Activated T-helper 1 cell treated with Interleukin-2 at 50 U/mL for 16 hours (primary cell): ENCODE data around the gene SMOC2.

Experiments
- DNase-seq: peaks from one replicate; pipeline ENCODE4 v3.0.0-alpha.2; 2020; ENCODE audit warnings: low read depth

SMOC2 gene

GRCh38 chr6:168415098-168415992 lies 25.6 kb upstream of the SMOC2 start:
- no peak for DNase-seq

GRCh38 chr6:168415993-168416530 lies 24.9 kb upstream of the SMOC2 start:
- no peak for DNase-seq

GRCh38 chr6:168416531-168416930 lies 24.5 kb upstream of the SMOC2 start:
- DNase-seq: no peak

GRCh38 chr6:168417191-168417590 lies 23.8 kb upstream of the SMOC2 start:
- no peak for DNase-seq

GRCh38 chr6:168417679-168418557 lies 23.1 kb upstream of the SMOC2 start:
- no peak for DNase-seq

- DNase-seq: no peak
These were observed 22.3 kb upstream of the SMOC2 start for GRCh38 chr6:168418711-168419121.

GRCh38 chr6:168419569-168419968 lies 21.4 kb upstream of the SMOC2 start:
- DNase-seq: no peak

- DNase-seq: no peak
These were observed 20.9 kb upstream of the SMOC2 start for GRCh38 chr6:168420084-168420483.

- DNase-seq: no peak
These were observed 20.3 kb upstream of the SMOC2 start for GRCh38 chr6:168420706-168421105.

GRCh38 chr6:168427184-168427583 lies 13.8 kb upstream of the SMOC2 start:
- DNase-seq: no peak

- no peak for DNase-seq
These were observed 12.7 kb upstream of the SMOC2 start for GRCh38 chr6:168428052-168428826.

- DNase-seq: no peak
These were observed 12.1 kb upstream of the SMOC2 start for GRCh38 chr6:168428863-168429262.

GRCh38 chr6:168432196-168432595 lies 8.8 kb upstream of the SMOC2 start:
- no peak for DNase-seq

- DNase-seq: no peak
These were observed 7.1 kb upstream of the SMOC2 start for GRCh38 chr6:168433898-168434297.

- no peak for DNase-seq
These were observed 6.5 kb upstream of the SMOC2 start for GRCh38 chr6:168434505-168434904.

- DNase-seq: no peak
These were observed 3.2 kb upstream of the SMOC2 start for GRCh38 chr6:168437751-168438150.

- no peak for DNase-seq
These were observed 2.0 kb upstream of the SMOC2 start for GRCh38 chr6:168438783-168439520.

GRCh38 chr6:168439794-168440450 lies 1.1 kb upstream of the SMOC2 start:
- no peak for DNase-seq

GRCh38 chr6:168441434-168442391 lies 729 bp downstream of the SMOC2 start:
- no peak for DNase-seq
